ENCODE results near the gene PDZK1IP1. TPM values are rescaled to one million over a fixed set of nuclear protein-coding genes. Genes with fewer than 3 reads are reported as not detected.
"Not testable (repeated sequence)": the region's sequence is repeated elsewhere in the genome, so short reads cannot be mapped to it uniquely, and the experiment has no call there.

Gene PDZK1IP1
- total RNA-seq, 1 donor from 2014 or later: not detected

- H3K4me1 ChIP-seq: no peaks in the 10 kb centered on the region
- no peak overlapping the region for H3K27ac ChIP-seq
- intact Hi-C loops (cut with DNase I): no loop called here
- no peaks in the 10 kb centered on the region for H3K36me3 ChIP-seq
- no peak overlapping the region for H3K4me3 ChIP-seq
- TF ChIP-seq CTCF (IDR thresholded peaks at IDR 0.05): no peak
- DNase-seq (ENCODE audit: low spot score in 2 of 2): peak in 1 of 2 donors; percentile 25
- no peaks in the 10 kb centered on the region for H3K9me3 ChIP-seq
- no peaks in the 10 kb centered on the region for H3K27me3 ChIP-seq
Observed at GRCh38 chr1:47209091-47209490, 19.3 kb upstream of the PDZK1IP1 start.

- Histone ChIP-seq H3K4me1 (no peaks in the 10 kb centered on the region), H3K36me3 (no peaks in the 10 kb centered on the region), H3K27ac (no peak overlapping the region), H3K9me3 (no peaks in the 10 kb centered on the region), H3K27me3 (no peaks in the 10 kb centered on the region), H3K4me3 (no peak overlapping the region)
- no peak for TF ChIP-seq CTCF (IDR thresholded peaks at IDR 0.05)
- intact Hi-C loops (cut with DNase I): no loop called here
- peak in 1 of 2 donors; percentile 56 for DNase-seq (ENCODE audit: low spot score in 2 of 2)
Observed at GRCh38 chr1:47208374-47208850, 18.6 kb upstream of the PDZK1IP1 start.

GRCh38 chr1:47207803-47208373, 18.1 kb upstream of the PDZK1IP1 start:
- Histone ChIP-seq H3K9me3 (peaks cover 0 to 3% of the 10 kb centered on the region in 2 donors), H3K4me1 (no peaks in the 10 kb centered on the region), H3K27me3 (no peaks in the 10 kb centered on the region), H3K27ac (no peak overlapping the region), H3K4me3 (no peak overlapping the region), H3K36me3 (no peaks in the 10 kb centered on the region)
- intact Hi-C loops (cut with DNase I): no loop called here
- DNase-seq (ENCODE audit: low spot score in 2 of 2): peak in 1 of 2 donors; percentile 33
- no peak for TF ChIP-seq CTCF (IDR thresholded peaks at IDR 0.05)

GRCh38 chr1:47205918-47206317, 16.1 kb upstream of the PDZK1IP1 start:
- H3K4me1 ChIP-seq: no peaks in the 10 kb centered on the region
- peak in 1 of 2 donors; percentile 40 for DNase-seq (ENCODE audit: low spot score in 2 of 2)
- peaks cover 0 to 5% of the 10 kb centered on the region in 2 donors for H3K9me3 ChIP-seq
- no peaks in the 10 kb centered on the region for H3K36me3 ChIP-seq
- no peak overlapping the region for H3K4me3 ChIP-seq
- no peak overlapping the region for H3K27ac ChIP-seq
- intact Hi-C loops (cut with DNase I): no loop called here
- no peak for TF ChIP-seq CTCF (IDR thresholded peaks at IDR 0.05)
- no peaks in the 10 kb centered on the region for H3K27me3 ChIP-seq

GRCh38 chr1:47203504-47203903, 13.7 kb upstream of the PDZK1IP1 start:
- H3K4me3 ChIP-seq; intact Hi-C loops (cut with DNase I); H3K36me3 ChIP-seq; H3K4me1 ChIP-seq; H3K27me3 ChIP-seq; H3K9me3 ChIP-seq; DNase-seq (ENCODE audit: low spot score in 2 of 2); H3K27ac ChIP-seq: not testable (repeated sequence)

GRCh38 chr1:47201179-47201578, 11.3 kb upstream of the PDZK1IP1 start:
- intact Hi-C loops (cut with DNase I): no loop called here
- peak in 1 of 2 donors; percentile 28 for DNase-seq (ENCODE audit: low spot score in 2 of 2)

More at GRCh38 chr1:47201179-47201578, 11.3 kb upstream of the PDZK1IP1 start:
- Histone ChIP-seq H3K4me1 (no peaks in the 10 kb centered on the region), H3K9me3 (peaks cover 0 to 5% of the 10 kb centered on the region in 2 donors), H3K36me3 (no peaks in the 10 kb centered on the region), H3K4me3 (no peak overlapping the region), H3K27ac (no peak overlapping the region), H3K27me3 (no peaks in the 10 kb centered on the region)
- no peak for TF ChIP-seq CTCF (IDR thresholded peaks at IDR 0.05)

All from ascending aorta (tissue), 2 donors.